Amniotic epithelial cell (primary cell): Measurements from ENCODE around the gene GFOD1.
"Not testable (repeated sequence)": the region's sequence is repeated elsewhere in the genome, so short reads cannot be mapped to it uniquely, and the experiment has no call there.

Experiments
- DNase-seq: peaks from one replicate; pipeline ENCODE4 v3.0.0-alpha.2; 2010; ENCODE audit warnings: low read depth

The GFOD1 gene

DNA sequence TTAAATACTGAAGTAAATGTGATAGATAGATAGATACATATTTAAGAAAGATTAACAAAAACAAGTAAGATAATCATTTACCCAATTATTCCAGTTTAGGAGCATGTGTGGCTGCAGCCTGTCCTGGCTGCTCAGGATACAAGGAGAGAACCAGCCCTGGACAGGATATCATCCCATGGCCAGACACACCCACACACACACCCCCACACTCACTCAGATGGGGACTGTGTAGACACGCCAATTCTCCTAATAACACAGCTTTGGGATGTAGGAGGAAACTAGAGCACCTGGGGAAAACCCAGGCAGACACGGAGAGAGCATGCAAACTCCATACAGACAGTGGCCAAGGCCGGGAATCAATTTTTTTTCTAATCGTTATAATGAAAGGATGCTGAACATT, 45.6 kb downstream of the GFOD1 start:
- no peak for DNase-seq

DNA sequence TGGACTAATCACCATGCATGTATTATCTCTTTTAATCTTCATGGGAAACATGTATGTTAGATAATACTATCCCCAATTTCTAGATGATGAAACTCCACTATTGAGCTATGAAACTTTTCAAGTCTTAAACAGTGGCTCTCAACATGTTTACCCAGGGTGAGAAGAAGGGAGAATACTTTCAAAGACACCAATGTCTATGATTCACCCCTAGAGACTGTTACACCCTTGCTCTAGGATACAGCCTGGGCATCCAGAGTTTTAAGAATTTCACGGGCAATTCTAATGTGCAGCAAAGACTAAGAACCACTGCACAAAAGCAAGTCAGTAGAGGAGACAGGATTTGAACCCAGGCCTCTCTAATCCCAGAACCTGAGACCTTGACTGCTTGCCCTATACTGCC, 47.8 kb downstream of the GFOD1 start:
- peak; percentile 52 for DNase-seq

DNA sequence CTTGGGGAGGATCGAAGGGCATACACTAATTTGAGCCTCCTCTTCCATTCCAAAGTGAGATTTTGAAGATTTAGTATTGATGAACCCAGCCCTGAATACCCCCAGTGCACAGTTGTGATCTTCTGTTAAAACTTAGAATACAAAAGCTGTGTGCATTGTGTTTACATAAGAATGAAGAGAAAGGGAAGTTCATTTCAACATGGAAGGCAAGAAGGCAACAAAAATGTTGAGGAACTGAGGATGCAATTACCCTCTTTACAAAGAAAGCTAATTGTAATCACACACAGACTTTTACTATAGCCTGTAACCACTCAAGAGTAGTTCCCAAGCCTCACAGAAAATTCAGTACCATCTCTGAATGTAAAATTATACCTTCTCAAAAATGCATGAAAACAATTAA, 49.3 kb downstream of the GFOD1 start:
- no peak for DNase-seq

DNA sequence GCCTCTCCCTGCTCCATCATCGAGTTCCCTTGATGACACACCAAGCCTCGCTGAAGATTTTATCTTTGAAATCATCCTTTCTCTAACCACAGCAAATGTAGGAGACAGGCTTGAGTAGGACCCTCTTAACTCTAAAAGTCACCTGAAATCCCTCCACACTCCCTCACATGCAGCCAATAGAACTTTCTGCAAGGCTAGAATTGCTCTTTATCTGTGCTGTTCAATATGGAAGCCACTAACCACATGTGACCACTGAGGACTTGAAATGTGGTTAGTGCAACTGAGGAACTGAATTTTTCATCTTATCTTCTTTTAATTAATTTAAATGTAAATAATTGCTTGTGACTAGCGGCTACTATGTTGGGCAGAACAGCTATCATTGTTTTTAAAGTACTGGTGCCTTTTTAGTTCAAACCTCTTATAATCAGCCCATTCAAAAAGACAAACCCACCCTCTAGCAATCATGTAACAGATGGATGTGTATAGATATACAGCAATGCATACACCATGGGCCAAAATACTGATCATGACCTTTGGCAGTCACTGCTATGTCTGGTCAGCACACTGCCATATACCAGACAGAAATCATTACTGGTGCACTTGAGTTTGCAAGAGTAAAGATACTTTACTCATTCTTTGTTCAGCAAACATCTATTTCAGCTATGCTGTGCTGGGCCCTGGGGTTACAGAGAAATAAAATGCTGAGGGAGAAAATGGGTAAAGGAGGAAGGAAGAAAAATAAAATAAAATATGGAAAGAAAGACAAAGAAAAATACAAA, 50.0 kb downstream of the GFOD1 start:
- no peak for DNase-seq

DNA sequence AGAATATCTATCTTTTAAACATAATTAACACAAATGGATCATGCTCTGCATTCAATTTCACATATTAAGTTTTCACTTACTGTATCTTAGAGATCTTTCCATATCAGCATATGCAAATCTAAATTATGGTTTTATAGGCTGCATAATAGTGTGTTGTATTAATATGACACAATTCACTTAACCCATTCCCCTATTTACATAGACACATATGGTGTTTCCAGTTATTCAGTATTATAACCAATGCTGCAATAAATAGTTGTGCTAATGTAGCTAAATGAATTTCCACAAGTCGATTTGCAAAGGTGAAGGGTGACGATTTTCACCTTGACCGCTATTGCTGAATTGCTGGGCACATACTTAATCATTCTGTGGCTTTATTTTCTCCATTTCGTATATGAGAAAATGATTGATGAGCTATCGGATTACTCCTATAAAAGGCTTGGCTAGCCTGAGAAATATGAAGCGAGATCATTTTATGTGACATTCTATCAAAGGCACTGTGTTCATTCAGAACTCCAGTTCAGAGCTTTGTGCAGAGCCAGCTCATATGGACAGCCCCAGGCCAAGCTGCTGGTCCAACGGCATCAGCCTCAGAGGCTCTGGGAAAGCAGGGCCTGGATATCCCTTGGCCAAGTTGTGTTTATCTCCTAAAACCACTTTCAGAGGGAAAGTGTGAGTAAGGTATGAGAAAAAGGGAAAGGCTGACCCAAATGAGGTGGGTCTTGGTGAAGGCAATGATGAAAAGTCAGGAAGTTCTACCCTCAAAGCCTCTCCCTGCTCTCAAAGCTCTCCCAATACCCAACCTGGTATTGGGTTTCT, 50.8 kb downstream of the GFOD1 start:
- DNase-seq: no peak

DNA sequence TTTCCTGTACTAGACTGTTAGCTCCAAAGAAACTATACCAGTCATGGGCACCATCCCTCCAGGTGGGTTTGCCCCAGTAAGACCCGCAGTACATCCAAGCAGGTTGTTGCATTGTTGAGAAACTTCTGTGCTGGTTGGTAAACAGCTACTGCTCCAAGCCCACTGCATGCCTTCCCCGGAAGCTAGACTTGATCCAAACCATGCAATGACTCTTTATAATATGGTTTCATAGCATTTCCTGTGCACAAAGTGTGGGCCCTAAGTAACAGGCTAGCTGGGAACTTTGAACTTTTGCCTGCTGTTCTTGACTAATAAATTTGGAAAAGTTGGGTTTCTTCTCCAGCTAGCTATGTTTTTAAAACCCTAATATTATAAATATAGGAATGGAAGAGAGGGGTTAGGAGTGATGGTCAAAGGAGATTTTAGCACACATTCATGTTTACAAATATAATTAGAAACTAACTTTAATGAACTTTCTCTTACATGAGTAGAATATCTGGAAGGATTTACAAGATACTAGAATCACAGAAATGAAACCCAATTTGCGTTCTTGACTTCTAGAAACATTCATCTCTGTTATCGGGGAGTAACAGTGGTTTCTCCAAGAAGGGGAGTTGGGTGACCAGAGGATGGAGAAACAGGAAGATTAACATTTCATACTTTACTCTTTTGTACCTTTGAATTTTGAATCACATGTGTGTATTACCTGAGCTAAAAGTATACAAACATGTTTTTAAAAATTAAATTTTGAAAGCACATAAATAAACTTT, 51.7 kb downstream of the GFOD1 start:
- DNase-seq: no peak

DNA sequence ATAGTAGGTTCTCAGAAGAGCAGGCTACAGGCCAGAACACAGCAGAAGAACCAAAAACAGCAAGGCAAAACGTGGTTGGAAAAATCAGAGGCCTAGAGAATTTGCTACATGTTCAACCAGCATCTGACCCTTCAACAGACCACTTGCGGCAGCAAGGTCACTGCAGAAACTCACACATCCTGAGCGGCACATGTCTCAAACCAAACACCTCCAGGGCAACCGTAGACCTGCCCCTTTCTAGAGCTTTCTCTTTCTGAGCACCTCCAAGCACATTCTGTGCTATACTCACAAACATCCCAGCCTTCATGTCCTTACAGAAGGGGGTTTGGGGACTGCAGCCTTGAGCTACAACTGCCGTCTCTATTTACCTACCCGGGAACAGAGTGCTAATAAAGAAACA, 52.6 kb downstream of the GFOD1 start:
- no peak for DNase-seq

DNA sequence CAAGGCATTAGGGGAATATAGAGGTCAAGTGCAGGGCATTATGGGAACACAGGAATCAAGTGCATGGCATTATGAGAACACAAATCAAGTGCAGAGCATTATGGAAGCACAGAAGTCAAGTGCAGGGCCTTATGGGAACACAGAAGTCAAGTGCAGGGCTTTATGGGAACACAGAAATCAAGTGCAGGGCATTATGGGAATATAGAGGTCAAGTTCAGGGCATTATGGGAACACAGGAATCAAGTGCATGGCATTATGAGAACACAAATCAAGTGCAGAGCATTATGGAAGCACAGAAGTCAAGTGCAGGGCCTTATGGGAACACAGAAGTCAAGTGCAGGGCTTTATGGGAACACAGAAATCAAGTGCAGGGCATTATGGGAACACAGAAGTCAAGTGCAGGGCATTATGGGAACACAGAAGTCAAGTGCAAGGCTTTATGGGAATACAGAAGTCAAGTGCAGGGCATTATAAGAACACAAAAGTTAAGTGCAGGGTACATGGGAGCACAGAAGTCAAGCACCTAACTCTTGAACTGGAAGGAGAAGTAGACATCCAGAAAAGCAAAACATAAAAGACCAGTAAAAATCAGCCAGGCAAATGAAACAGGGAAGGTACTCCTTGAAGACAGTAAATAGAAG, 53.1 kb downstream of the GFOD1 start:
- not testable (repeated sequence) for DNase-seq

DNA sequence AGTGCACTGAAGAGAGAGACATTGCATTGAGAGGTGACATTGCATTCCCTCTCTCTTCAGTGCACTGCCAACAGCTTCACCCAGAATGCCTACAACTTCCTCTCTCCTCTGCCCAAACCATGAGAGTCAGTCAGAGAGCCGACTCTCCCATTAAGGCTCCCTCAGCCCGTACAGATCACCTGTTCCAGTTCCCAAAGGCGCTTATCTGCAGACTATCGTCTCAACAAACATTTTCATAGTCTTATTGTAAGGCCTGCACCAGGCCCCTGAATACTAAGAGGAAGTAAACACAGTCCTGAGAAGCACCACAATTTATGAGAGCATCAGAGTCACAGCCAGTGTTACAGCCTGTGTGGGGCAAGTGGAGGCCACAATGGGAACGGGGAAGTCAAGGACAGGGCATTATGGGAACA, 53.7 kb downstream of the GFOD1 start:
- no peak for DNase-seq

DNA sequence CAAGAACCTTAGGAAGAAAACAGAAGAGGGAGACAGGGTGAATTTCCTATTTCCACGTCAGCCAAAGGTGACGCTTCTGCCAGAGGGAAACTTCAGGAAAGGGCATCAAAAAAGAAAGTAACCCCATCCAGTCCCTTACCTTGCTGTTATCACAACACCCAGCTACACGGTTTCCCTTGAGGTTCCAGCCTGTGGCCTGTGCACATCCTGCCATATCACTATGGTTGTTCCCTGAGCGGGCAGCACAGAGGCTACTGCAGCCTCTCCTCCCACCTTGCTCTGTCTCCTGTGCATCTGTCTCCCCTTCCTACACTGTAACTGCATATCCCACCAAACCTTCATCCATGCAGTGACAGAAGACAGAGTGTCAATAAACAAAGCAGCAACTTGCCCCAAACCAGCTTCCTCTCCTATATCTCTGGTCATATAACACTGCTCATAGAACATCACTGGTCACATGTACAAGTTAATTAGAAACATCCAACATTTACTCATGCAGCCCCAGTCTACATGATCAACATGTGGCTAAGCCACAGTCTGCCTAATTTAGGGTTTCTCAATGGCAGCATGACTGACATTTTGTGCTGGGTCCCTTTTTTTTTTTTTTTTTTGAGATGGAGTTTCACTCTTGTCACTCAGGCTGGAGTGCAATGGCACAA, 54.7 kb downstream of the GFOD1 start:
- DNase-seq: no peak

DNA sequence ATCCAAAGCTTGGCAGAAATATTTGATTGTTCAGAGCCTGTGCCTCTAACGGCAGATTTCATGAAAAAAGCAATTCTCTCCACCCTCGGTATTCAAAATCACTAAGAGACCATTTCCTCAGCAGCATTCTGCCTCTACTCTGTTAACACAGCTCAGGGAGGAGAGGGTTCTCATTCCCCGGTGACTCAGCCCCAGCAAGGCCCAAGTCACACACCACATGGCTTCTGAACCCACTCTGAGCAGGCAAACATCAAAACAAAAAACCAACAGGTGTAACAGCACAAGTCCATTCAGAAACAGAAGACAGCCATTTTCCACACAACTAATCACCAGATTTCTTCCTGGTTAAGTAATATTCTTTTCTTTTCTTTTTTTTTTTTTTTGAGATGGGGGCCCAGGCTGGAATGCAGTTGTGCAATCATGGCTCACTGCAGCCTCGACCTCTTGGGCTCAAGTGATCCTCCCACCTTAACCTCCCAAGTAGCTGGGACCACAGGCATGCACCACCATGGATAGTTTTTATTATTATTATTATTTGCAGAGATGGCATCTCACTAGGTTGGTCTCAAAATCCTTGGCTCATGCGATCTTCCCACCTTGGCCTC, 55.4 kb downstream of the GFOD1 start:
- peak; percentile 54 for DNase-seq

DNA sequence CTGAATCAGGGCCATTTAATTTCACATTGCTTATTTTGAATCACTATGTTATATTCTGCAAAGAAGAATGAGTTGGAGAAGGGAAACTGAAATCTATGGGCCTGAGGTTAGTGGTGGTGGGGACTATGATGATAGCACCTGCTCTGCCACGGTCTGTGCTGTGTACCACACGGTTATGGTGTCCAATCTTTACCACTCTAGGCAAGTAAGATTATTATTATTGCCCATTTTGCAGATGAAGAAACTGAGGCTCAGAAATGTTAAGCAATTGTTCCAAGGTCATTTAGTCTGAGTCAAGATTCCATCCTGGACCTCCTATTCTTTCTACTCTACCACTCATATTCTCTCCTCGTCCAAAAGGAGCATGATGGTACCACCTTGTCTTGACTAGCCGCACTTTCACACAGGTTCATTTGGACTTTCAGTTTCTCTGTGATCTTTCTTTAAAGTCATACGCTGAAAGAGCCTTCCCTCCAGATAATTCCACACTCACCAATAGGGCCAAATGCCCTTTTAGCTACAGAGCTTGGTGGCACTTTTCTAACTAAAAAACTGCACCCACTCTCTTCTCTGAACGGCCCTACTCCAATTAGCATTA, 56.2 kb downstream of the GFOD1 start:
- DNase-seq: no peak

DNA sequence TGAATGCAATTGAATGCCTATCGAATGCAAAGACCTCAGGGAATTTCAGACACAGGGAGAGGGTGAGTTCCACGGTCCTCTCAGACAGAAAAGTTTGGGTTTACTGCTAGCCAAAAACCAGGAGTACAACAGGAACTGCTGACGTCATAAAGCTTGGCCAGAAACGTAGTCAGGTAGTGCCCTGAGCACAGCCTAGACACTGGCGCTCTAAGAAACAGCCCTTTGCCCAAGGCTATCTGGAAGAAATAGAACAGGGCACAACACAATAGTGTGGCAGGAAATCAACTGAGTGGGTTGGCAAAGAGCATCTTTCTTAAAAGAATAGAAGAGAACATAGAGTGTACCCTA, 58.0 kb downstream of the GFOD1 start:
- no peak for DNase-seq

DNA sequence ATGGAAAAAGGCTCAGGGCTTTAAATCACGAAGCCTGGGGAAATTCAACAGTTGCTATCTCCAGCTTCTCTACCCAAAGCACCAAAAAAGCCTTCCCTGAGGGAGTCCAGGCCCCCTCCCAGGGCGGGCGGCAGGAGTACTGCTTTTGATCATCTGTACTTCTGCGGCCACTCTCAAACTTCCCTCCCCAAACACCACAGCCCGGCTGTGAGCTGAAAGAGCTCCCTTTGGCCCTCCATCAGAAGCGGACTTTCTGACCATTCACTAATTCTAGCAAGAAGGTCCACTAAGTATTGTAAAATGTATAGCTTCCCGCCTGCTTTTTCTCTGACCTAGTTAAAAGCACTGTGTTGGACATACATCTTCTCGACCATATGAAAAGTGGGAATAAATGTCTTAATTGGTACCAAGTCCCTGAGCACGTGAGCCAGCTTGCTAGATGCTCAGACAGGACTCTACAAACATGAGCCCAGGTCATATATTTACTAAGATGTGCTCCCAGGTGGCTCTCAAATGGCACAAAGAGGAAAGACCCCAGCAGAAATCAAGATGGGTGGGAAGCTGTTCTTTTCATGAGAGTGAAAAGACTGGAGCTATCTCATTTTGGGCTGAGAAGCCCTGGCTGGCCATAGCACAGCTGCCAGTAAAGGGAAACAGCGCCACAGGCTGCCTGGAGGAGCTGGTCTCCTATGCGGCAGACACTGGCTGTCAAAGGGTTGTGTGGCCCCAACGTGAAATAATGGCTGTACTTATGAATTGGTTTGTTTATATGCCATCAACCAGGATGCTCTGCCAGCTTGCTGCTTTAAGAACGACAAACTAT, 58.6 kb downstream of the GFOD1 start:
- DNase-seq: no peak

DNA sequence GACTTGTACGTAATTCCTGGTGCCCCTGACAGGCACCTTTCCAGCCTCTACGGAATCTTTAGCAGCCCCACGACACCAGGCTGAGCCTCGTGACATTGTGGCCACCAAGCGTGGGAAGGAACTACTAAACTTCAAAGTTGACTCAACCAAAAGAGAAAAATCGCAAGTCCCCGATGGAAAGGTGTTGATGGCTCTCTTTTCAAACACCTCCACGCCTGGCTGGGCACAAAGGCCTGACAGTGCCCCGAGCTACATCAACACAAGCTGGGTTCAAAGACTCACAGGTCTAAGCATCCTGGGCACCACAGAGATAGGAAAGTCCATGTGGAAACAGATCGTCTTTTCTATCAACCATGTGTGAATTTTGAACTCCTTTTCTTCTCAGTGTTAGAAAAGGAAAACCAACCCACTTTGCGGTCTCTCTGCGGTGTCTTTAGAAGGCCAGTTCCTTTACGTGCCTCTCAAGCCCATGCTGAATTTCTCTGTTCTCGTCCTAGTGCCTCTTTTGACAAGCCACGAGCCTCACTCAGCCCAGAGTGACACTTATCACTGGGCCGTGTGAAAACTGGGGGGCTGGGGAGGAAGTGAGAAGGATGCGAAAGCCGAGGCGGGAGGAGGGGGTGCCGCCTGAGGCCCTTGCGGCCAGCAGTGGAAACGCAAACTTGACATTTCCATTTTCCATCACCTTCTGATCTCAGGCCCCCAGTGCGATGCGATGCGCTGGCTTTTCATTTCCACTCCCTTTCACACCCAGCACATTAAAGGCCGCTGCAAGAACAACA, 59.4 kb downstream of the GFOD1 start:
- no peak for DNase-seq

DNA sequence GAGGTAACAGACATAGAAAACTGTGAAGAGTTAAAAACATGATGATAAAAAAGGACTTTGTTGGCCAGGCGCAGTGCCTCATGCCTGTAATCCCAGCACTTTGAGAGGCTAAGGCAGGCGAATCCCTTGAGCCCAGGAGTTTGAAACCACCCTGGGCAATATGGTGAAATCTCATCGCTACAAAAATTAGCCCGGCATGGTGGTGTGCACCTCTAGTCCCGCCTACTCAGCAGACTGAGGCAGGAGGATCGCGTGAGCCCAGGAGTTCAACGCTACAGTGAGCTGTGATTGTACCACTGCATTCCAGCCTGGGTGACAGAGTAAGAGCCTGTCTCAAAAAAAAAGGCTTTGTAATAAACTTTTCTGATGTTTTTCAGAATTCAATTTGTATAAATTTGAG, 60.1 kb downstream of the GFOD1 start:
- no peak for DNase-seq

DNA sequence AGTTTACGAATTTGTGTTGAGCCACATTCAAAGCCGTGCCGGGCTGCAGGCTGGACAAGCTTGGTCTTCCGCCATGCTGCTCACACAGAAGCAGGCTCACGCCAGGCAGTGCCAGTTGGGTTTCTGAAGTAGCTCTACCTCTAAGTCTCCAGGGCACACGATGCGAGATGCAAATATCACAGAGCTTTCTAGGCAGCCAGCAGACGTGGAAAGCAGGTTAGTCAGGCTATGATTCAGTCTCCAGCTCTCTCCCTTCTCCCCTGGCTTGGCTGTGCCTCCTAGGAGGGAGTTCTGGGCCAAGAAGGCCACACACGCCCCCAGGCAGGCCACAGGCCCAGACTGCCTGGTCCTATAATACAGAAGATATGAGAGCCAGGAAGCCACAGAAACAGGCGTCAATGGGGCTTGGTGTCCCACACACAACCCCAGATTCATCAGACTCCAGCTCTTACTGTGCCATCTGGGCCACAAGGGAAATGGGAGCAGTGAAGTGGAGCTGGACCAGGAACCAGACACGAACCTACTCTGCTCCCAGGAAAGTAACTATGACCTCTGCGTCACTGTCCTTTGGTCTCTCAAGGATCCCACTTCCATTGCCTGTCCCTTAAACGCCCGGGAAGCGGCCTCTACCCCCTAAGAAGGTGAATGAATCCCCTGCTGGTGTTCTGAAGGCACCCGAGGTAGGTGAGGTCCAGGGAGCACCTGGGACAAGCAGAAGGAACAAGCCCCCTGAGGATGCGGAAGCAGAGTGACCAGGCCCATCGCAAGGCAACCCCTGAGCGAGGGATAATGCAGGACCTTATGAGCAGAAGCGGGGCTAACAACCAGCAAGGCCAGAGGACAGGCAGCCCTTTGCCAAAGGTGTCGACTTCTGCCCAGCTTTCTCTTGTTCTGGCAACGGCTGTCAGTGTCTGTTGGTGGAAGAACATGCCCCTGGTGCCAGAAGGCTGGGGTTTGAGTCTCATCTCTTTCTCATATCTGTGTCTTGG, 61.2 kb downstream of the GFOD1 start:
- DNase-seq: peak; percentile 78

DNA sequence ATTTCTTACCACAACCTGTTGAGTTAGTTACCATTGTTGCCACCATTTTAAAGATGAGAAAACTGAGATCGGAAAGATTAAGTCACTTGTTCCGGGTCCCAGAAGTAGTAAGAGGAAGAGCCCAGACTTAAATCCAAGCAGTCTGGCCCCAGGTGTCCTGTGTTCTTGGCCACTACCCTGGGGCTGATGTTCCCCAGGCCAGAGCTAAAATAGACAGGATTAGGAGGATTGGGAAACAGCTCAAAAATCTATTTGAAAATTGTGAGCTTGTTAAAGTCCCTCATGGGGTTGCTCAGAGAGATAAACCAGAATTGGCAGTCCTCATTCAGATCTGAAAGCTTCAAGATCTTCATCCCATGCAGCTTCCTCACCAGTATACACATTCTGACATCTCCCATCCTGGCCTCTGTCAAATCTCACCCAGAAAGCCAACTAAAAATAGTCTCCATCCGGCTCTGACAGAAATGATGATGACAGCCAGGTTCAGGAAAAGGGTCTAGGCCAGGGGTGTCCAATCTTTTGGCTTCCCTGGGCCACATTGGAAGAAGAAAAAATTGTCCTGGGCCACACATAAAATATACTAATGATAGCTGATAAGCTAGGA, 62.0 kb downstream of the GFOD1 start:
- peak; percentile 22 for DNase-seq
